Body of pancreas (tissue), 4 donors: Measurements from ENCODE around the gene ABCC1. TPM values are rescaled to one million over a fixed set of nuclear protein-coding genes. Genes with fewer than 3 reads are reported as not detected.

Experiments
- ATAC-seq: fragments of 150-250 bp; one replicate; pipeline ENCODE4 v1.9.1; 2016
- DNase-seq, 4 donors: peaks; one replicate each; pipeline ENCODE4 v3.0.0-alpha.2; 2019
- H3K27ac ChIP-seq, 4 donors: fragments of 200-600 bp; sonication (generic); 1 replicate in 3 of 4; 2 replicates in 1 of 4; pipeline versions ENCODE4 v1.5.1 to v1.6.1; 2016 to 2019; ENCODE audit warnings: mild to moderate bottlenecking in 1 of 4, mixed read lengths in 1 of 4, moderate library complexity in 1 of 4
- H3K27me3 ChIP-seq, 2 donors: fragments of 200-600 bp; sonication (generic); one replicate each; pipeline ENCODE4 v1.6.0; 2016; ENCODE audit warnings: mild to moderate bottlenecking in 1 of 2
- H3K36me3 ChIP-seq, 2 donors: fragments of 200-600 bp; sonication (generic); replicated peaks in 1 of 2; 2 replicates each; pipeline ENCODE4 v1.5.1; 2016; ENCODE audit warnings: low read depth in 2 of 2; ENCODE audit not compliant: insufficient read depth in 1 of 2
- H3K4me1 ChIP-seq: fragments of 200-600 bp; sonication (generic); one replicate; pipeline ENCODE4 v1.6.0; 2016
- H3K4me3 ChIP-seq, 2 donors: fragments of 200-600 bp; sonication (generic); 1 replicate in 1 of 2; 2 replicates in 1 of 2; pipeline ENCODE4 v1.5.1; 2016 to 2019
- H3K9me3 ChIP-seq, 3 donors: fragments of 200-600 bp; sonication (generic); 1 replicate in 2 of 3; 2 replicates in 1 of 3; pipeline ENCODE4 v1.5.1; 2016
- POLR2A ChIP-seq, 3 donors: fragments of 450-650 bp; IDR thresholded peaks; one replicate each; pipeline ENCODE4 v1.6.1; 2016; ENCODE audit warnings: antibody characterized with exemption in 3 of 3, mild to moderate bottlenecking in 2 of 3
- WGBS, 2 donors: methylation state at CpG; one replicate each; pipeline ENCODE4 v1.1.5; 2017; 5-methylcytosine and 5-hydroxymethylcytosine counted together
- intact Hi-C: fragments of 100-400 bp; cut with DNase I; formaldehyde crosslinking; loops from one replicate; pipeline ENCODE4 v1.15.1; 2023
- total RNA-seq, 2 donors: library from RNA; depleted of rRNA; stranded (reverse); fragments of >200 nt; gene quantifications; one replicate each; pipeline ENCODE4 v1.1.0, GENCODE V29; 2016
- TF ChIP-seq, protein P1 (sequence below), 7 experiments: fragments of 450-650 bp in 4 of 7; fragments of 200-600 bp in 3 of 7; sonication (generic) in 3 of 7; IDR thresholded peaks; one replicate each; pipeline ENCODE4 v1.5.1; 2016 to 2019; ENCODE audit warnings: antibody characterized with exemption in 7 of 7

The ABCC1 gene
- total RNA-seq, 2 donors from 2014 or later: 12.7 to 23.1 TPM

DNA sequence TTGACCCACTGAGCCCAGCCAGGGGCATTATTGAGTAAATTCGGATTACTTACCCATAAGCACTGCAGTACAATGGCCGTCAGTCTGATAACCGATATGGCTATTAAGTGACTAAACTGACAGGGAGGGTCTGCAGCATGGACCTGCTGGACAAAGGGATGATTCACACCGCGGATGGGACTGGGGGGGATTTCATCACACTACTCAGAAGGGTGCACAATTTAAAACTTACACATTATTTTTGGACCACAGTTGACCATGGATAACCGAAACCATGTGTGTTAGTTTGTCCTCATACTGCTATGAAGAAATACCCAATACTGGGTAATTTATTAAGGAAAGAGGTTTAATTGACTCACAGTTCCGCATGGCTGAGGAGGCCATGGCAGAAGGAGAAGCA, 167.4 kb downstream of the ABCC1 start:
- TF ChIP-seq, protein P1, sequence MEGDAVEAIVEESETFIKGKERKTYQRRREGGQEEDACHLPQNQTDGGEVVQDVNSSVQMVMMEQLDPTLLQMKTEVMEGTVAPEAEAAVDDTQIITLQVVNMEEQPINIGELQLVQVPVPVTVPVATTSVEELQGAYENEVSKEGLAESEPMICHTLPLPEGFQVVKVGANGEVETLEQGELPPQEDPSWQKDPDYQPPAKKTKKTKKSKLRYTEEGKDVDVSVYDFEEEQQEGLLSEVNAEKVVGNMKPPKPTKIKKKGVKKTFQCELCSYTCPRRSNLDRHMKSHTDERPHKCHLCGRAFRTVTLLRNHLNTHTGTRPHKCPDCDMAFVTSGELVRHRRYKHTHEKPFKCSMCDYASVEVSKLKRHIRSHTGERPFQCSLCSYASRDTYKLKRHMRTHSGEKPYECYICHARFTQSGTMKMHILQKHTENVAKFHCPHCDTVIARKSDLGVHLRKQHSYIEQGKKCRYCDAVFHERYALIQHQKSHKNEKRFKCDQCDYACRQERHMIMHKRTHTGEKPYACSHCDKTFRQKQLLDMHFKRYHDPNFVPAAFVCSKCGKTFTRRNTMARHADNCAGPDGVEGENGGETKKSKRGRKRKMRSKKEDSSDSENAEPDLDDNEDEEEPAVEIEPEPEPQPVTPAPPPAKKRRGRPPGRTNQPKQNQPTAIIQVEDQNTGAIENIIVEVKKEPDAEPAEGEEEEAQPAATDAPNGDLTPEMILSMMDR (IDR thresholded peaks at IDR 0.05): no peak
- no peak for TF ChIP-seq POLR2A (IDR thresholded peaks at IDR 0.05)
- Histone ChIP-seq H3K4me1 (no peaks in the 10 kb centered on the region), H3K27me3 (no peaks in the 10 kb centered on the region), H3K27ac (no peak overlapping the region), H3K9me3 (no peaks in the 10 kb centered on the region), H3K4me3 (no peak overlapping the region), H3K36me3 (peaks cover 0 to 6% of the 10 kb centered on the region in 2 donors)
- WGBS, 2 donors: 97 to 98% methylated on average over 7 of the region's 7 CpGs
- ATAC-seq: no peak
- intact Hi-C loops: no loop called here
- DNase-seq: no peak

DNA sequence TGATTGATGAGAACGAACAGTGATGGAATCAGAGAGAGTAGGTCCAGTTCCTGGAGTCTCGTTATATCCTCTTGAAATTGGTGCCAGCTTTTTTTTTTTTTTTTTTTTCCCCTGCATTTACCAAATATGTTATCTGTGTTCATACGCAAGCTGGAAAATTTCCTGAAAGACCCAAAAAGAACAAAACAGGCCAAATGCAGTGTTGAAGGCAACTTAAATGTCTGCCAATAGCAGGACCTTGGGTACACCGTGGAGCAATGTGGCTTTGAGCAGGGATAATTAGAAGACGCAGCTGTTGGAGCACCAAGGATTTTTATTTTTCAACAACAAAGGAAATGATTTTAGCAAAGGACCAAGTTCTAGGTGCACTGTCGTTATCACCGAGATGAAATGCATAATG, 168.9 kb downstream of the ABCC1 start:
- Histone ChIP-seq H3K27ac (no peak overlapping the region), H3K9me3 (no peaks in the 10 kb centered on the region), H3K4me1 (no peaks in the 10 kb centered on the region), H3K27me3 (no peaks in the 10 kb centered on the region), H3K36me3 (peaks cover 0 to 3% of the 10 kb centered on the region in 2 donors), H3K4me3 (no peak overlapping the region)
- no peak for ATAC-seq
- 92 to 97% methylated on average over 7 of the region's 7 CpGs for WGBS, 2 donors
- TF ChIP-seq, protein P1 (IDR thresholded peaks at IDR 0.05): no peak
- TF ChIP-seq POLR2A (IDR thresholded peaks at IDR 0.05): no peak
- DNase-seq: no peak
- intact Hi-C loops: no loop called here

GRCh38 chr16:16120044-16120381, 170.6 kb downstream of the ABCC1 start:
- Histone ChIP-seq H3K27ac (peak overlapping the region in 1 of 4 donors; percentile 5), H3K36me3 (peaks cover 0 to 3% of the 10 kb centered on the region in 2 donors)

GRCh38 chr16:16120382-16121184, 171.2 kb downstream of the ABCC1 start:
- intact Hi-C loops: loop anchor here (5.0 to 10.0 kb wide), 2 partner anchors 248 to 356 kb away; no protein-coding TSS in a partner anchor
- WGBS, 2 donors: 56 to 66% methylated on average over 17 of the region's 17 CpGs
- ATAC-seq: peak; percentile 18
- Histone ChIP-seq H3K4me1 (no peaks in the 10 kb centered on the region), H3K27me3 (no peaks in the 10 kb centered on the region), H3K4me3 (no peak overlapping the region), H3K27ac (peak overlapping the region in 1 of 4 donors; percentile 5), H3K36me3 (peaks cover 0 to 3% of the 10 kb centered on the region in 2 donors), H3K9me3 (no peaks in the 10 kb centered on the region)
- DNase-seq: peak in 3 of 4 donors; percentile 16 to 31 (median 28)
- TF ChIP-seq POLR2A (IDR thresholded peaks at IDR 0.05): no peak
- TF ChIP-seq, protein P1 (IDR thresholded peaks at IDR 0.05): no peak

More at GRCh38 chr16:16120044-16120381, 170.6 kb downstream of the ABCC1 start:
- TF ChIP-seq, protein P1 (IDR thresholded peaks at IDR 0.05): no peak
- no peak for TF ChIP-seq POLR2A (IDR thresholded peaks at IDR 0.05)
- Histone ChIP-seq H3K9me3 (no peaks in the 10 kb centered on the region), H3K27me3 (no peaks in the 10 kb centered on the region), H3K4me3 (no peak overlapping the region), H3K4me1 (no peaks in the 10 kb centered on the region)
- 32 to 40% methylated on average over 3 to 8 of the region's 8 CpGs for WGBS, 2 donors
- ATAC-seq (peak; percentile 52), DNase-seq (peak in 2 of 4 donors; percentile 57 to 59)
- intact Hi-C loops: loop anchor here (5.0 to 10.0 kb wide), 2 partner anchors 248 to 355 kb away; no protein-coding TSS in a partner anchor
